HAP-1 (cell line): Measurements from ENCODE around the gene PLEKHO2.

Experiments
- DNase-seq, 2 experiments: peaks; one replicate each; pipeline ENCODE4 v3.0.0-alpha.2; 2016 to 2020; ENCODE audit warnings: low spot score in 2 of 2
- H3K27me3 ChIP-seq: fragments of 250-450 bp; sonication (Bioruptor Pico); 2 replicates; pipeline ENCODE4 v1.5.1; 2020; ENCODE audit warnings: low read depth, mild to moderate bottlenecking, moderate library complexity
- H3K36me3 ChIP-seq: fragments of 250-450 bp; sonication (Bioruptor Pico); replicated peaks from 2 replicates; pipeline ENCODE4 v1.5.1; 2020; ENCODE audit warnings: mild to moderate bottlenecking
- H3K4me1 ChIP-seq: fragments of 250-450 bp; sonication (Bioruptor Pico); 2 replicates; pipeline ENCODE4 v1.5.1; 2020; ENCODE audit warnings: mild to moderate bottlenecking
- H3K4me3 ChIP-seq: fragments of 250-450 bp; sonication (Bioruptor Pico); 2 replicates; pipeline ENCODE4 v1.5.1; 2020; ENCODE audit warnings: mild to moderate bottlenecking, moderate library complexity
- H3K9me3 ChIP-seq: fragments of 250-450 bp; sonication (Bioruptor Pico); 2 replicates; pipeline ENCODE4 v1.5.1; 2020; ENCODE audit warnings: mild to moderate bottlenecking, moderate library complexity
- in situ Hi-C: fragments of 300-500 bp; cut with MboI; formaldehyde crosslinking; loops from 3 replicates; pipeline ENCODE4 v1.14.3; 2020; ENCODE audit warnings: low sequenced_read_pairs, inconsistent platforms, mixed read lengths

Gene PLEKHO2

DNA sequence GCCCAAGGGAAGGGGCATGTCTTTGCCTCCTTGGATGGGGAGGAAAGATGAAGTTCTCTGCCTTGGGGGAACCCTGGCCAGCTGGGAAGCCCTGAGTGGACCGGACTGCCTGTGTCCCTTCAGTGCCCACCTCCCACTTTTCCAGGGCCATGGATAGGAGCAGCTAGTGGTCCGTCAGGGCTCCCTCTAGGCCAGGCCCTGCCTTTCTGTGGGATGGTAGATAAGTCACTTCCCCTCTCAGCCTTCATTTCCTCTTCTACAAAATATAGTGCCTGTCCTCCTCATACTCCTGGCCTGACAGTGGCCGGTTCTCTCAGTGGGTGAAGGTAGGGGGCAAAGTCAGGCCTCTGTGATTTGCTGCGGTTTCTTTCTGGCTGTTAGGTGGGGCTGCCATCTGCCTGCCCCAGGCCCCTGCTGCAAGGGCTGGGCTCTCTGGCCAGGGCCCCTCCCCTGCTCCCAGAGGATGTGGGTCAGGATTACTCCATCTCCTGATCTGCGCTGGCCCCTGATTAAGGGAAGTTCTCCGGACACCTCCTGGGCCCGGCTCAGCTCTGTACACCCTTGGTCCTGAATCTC is 1.4 kb downstream of the PLEKHO2 start:
- Histone ChIP-seq H3K9me3 (no peaks in the 10 kb centered on the region), H3K4me1 (peaks cover 12% of the 10 kb centered on the region), H3K27me3 (no peaks in the 10 kb centered on the region), H3K36me3 (peaks cover 4% of the 10 kb centered on the region), H3K4me3 (peak overlapping the region; percentile 60)
- DNase-seq = no peak
- in situ Hi-C loops = no loop called here

DNA sequence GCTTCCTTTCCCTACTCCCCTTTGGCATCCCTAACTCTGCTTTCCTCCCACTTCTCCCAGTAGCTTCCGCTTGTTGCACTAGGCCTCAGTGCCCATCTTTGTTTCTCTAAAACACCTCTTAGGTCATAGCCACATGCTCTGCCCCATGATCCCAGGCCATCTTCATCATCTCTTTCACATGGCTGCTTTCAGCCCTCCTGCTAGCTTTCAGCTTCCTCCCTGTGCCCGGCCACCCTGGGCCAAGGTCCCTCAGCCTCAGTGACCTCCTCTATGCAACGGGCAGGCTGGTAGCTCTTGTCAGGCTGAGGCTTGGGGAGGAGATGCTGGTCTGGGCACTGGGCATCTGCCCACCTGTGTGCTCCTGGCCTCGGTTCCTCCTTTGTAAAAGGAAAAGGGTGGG is 2.3 kb downstream of the PLEKHO2 start:
- no peaks in the 10 kb centered on the region for H3K9me3 ChIP-seq
- in situ Hi-C loops = no loop called here
- no peak for DNase-seq
- peaks cover 12% of the 10 kb centered on the region for H3K4me1 ChIP-seq
- H3K36me3 ChIP-seq = peaks cover 5% of the 10 kb centered on the region
- no peak overlapping the region for H3K4me3 ChIP-seq
- no peaks in the 10 kb centered on the region for H3K27me3 ChIP-seq

DNA sequence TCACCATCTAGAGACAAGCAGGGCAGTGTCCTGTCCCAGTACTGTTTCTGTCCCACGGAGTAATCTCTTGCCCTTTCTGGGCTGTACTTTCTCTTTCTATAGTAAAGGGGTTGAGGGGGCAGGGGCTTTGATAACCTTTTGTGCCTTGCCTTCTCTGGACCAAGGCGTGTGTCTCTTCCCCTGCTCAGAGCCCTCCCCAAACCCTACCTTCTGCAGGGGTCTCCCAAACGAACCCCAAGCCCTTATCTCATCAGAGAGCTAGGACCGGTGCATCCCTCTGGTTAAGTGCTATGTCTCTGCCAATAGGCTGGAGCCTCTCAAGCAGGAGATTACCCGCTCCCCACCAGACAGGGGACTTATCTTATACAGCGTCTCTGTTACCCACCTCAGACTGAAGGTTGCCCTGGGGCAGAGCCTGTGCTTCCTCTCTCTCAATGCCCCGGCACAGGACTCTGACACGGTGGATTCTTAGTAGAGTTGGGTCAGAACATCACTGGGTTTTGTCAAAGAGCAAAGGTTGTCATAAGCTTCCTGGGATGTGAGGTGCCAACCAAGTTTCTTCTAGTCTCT is 2.9 kb downstream of the PLEKHO2 start:
- Histone ChIP-seq H3K9me3 (no peaks in the 10 kb centered on the region), H3K36me3 (peaks cover 11% of the 10 kb centered on the region), H3K27me3 (no peaks in the 10 kb centered on the region), H3K4me1 (peaks cover 12% of the 10 kb centered on the region), H3K4me3 (no peak overlapping the region)
- no peak for DNase-seq
- in situ Hi-C loops = no loop called here

DNA sequence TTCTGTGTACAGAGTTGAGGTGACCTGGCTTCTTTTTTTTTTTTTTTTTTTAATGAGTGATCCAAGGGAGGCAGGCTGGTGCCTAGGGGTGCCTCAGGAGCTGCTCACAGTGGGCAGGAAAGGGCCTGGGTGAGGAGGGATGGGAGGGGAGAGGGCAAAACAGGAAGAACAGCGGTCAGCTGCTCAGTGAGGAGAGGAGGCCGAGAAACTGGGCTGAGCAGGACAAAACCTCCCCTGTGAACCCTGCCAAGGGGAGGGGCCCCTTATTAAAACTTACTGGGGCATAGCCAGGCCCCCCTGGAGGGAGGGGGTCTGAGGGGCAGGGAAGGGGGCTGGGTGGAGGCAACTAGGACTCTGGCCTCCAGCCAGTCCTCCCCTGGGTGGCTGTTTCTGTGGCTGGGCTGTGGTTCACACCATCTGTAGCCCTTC is 3.5 kb downstream of the PLEKHO2 start:
- Histone ChIP-seq H3K9me3 (no peaks in the 10 kb centered on the region), H3K27me3 (no peaks in the 10 kb centered on the region), H3K36me3 (peaks cover 14% of the 10 kb centered on the region), H3K4me3 (no peak overlapping the region), H3K4me1 (peaks cover 12% of the 10 kb centered on the region)
- in situ Hi-C loops = no loop called here
- DNase-seq = no peak

DNA sequence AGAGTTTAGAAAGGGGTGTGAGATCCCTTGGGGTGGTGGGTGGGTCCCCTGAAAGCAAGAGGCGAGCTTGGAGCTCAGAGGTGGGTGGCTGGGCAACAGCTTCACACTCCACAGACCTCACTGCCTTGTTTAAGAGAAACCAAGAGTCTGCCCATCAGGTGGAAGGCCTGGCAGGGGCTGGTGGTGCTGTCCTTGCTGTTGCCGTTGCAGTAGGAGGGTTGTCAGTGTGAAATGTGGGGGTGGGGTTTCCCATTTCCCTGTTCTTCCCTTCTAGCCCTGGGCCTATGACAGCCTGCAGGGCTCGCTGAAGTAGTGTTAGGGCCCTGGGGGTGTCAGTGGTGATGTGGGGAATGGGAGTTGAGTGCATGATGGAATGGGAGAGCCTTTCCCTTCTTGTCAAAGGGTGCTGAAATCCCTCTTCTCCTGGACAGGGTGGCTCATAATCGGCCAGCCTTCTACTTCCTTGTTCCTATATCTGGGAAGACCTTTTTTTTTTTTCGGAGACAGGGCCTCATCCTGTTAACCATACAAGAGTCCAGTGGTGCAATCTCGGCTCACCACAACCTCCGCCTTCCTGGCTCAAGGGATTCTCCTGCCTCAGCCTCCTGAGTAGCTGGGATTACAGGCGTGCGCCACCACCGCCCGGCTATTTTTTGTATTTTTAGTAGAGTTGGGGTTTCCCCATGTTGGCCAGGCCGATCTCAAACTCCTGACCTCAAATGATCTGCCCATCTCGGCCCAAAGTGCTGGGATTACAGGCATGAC is 4.3 kb downstream of the PLEKHO2 start:
- Histone ChIP-seq H3K4me3 (no peak overlapping the region), H3K9me3 (no peaks in the 10 kb centered on the region), H3K27me3 (no peaks in the 10 kb centered on the region), H3K36me3 (peaks cover 15% of the 10 kb centered on the region), H3K4me1 (peaks cover 8% of the 10 kb centered on the region)
- no peak for DNase-seq
- in situ Hi-C loops = no loop called here

DNA sequence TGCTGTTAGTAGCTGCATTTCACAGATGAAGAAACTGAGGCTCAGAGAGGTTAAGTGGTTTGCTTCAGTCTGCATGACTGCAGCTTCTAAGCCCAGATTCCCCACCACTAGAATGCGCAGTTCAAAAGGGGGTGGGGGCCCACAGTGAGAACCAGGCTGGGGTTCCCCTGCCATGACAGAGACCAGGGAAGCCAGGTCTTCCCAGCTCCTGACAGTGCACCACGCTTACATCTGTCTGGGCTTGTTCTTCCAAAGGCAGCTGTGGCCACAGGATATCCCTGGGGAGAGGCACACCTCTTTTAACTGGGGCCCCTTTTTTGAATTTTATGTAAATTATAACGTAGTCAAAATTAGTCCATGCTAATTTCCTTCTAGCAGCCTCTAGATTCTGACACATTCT is 5.3 kb downstream of the PLEKHO2 start:
- Histone ChIP-seq H3K27me3 (no peaks in the 10 kb centered on the region), H3K4me1 (peaks cover 8% of the 10 kb centered on the region), H3K9me3 (no peaks in the 10 kb centered on the region), H3K4me3 (no peak overlapping the region), H3K36me3 (peaks cover 19% of the 10 kb centered on the region)
- DNase-seq = no peak
- in situ Hi-C loops = no loop called here

DNA sequence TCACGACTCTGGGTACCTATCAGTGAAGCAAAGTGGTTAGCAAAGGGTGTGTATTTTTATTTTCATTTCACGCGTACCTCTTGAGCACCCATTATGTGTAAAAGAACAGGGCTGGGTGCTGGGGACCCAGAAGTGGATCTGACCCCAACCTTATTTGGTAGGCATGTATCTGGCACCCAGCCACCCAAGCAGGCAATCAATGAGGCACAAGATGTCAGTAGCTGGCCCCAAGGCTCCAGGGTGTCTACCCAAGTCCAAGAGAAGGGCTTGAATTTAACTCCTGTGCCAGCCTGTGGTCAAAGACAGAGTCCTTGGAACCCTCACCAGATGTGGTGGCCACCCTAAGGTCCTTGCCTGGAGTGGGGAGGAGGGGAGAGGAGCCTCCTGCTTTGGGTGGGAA is 5.7 kb downstream of the PLEKHO2 start:
- H3K4me1 ChIP-seq = peaks cover 7% of the 10 kb centered on the region
- DNase-seq = no peak
- H3K9me3 ChIP-seq = no peaks in the 10 kb centered on the region
- peaks cover 19% of the 10 kb centered on the region for H3K36me3 ChIP-seq
- in situ Hi-C loops = no loop called here
- H3K4me3 ChIP-seq = no peak overlapping the region
- H3K27me3 ChIP-seq = no peaks in the 10 kb centered on the region

DNA sequence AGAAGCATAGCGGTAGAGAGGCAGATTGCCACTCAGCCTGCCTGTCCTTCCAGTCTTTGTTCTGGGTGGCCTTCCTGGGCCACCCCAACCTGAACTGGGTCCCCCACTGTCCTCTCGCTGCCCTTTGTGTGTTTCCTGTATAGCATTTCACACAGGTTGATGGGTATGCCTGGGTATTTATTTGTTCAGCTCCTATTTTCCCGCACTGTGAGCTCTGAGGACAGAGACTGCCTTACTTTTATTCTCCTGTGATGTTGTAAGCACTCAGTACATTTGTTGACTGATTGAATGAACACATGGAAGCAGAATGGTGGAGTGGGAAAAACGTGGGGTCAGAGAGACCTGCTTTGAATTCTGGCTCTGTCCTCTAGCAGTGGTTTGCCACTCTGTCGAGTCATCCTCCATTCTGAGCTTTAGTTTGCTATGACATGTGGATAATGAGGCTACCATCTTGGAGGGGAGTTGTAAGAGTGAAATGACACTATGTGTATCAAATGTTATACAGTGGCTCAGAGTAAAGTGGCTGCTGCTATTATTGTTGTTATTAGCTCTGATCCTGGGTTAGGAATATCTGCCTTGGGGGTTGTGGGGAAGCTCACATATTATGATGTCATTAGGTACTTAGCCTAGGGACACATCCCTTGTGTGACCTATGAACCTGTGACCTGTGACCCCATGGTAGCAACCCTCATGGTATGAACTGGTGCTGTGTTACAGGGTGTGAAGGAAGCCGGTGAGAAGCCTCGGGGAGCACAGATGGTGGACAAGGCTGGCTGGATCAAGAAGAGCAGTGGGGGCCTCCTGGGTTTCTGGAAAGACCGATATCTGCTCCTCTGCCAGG is 6.4 kb downstream of the PLEKHO2 start:
- Histone ChIP-seq H3K4me3 (no peak overlapping the region), H3K27me3 (no peaks in the 10 kb centered on the region), H3K4me1 (peaks cover under 1% of the 10 kb centered on the region), H3K9me3 (no peaks in the 10 kb centered on the region), H3K36me3 (peaks cover 19% of the 10 kb centered on the region)
- in situ Hi-C loops = no loop called here
- no peak for DNase-seq

DNA sequence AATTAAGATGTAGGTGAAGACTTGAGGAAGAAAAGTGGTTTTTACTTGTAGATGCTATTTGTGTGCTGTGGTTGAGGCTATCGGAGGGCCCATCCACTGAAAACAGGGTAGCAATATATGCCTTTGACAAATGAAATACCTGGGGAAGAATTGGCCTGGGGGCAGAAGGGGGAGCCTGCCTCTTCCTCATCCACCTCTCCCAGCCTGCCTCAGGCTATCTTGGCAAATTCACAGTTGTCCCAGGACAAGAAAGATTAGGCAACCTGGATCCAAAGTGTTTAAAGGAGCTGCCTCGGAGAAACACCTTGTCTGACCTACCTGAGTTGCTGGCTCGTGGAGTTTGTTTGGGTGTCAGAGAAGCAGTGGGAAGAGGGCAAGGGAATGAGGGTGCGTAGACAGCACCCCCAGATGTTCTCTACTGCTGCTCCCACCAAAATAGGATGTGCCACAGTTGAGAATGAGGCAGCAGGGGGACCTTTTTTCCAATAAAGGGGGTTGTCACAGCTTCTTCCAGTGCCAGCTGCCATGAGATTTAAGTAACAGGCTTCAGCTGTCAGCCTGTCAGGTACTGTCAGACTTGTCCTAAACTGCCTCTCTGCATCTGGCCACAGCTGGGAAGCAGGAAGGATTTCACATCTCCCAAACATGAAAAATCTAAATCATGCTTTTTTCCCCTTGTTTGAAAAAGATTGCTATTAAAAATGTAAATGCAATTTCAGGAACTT is 9.2 kb downstream of the PLEKHO2 start:
- H3K9me3 ChIP-seq = no peaks in the 10 kb centered on the region
- in situ Hi-C loops = no loop called here
- no peak overlapping the region for H3K4me3 ChIP-seq
- H3K27me3 ChIP-seq = no peaks in the 10 kb centered on the region
- peaks cover 34% of the 10 kb centered on the region for H3K36me3 ChIP-seq
- no peaks in the 10 kb centered on the region for H3K4me1 ChIP-seq
- no peak for DNase-seq

DNA sequence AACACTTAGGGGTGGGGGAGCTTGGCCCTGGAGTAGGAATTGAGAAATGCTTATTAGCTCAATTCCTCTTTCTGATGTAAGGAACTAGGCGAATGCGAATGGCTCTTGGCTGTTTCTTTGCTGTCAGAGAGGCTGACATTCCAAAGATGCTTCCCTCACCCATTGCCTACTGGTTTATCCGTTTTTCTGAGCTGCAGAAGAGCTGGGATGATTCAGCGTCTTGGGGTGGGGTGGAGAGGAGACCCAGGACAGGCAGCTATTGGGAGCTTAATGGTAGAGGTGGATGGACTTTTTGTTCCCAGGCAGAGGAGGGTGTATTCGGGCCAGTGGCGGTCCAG is 9.8 kb downstream of the PLEKHO2 start:
- no peaks in the 10 kb centered on the region for H3K4me1 ChIP-seq

DNA sequence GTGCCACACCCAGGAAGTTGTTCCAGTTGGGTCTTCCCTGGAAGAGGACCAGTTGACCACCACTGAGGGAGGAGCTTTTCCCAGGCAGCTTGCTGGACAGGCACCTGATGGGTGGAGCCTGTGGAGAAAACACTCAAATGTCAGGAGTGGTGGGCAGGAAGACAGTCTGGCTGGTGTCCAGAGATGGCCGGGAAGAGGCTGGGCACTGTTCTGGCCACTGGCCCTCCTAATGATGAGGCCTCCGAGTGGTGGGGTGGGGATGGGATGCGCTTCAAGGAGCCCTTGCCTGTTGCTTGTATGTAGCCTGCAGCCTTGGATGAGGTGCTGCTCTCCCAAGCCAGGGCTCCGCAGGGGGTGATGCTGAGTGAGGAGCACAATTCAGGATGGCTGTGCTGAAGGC is 12.3 kb downstream of the PLEKHO2 start:
- Histone ChIP-seq H3K36me3 (peaks cover 32% of the 10 kb centered on the region), H3K4me3 (no peak overlapping the region), H3K4me1 (no peaks in the 10 kb centered on the region), H3K9me3 (no peaks in the 10 kb centered on the region), H3K27me3 (no peaks in the 10 kb centered on the region)
- in situ Hi-C loops = no loop called here
- DNase-seq = no peak

More for the DNA sequence above, 9.8 kb downstream of the PLEKHO2 start:
- in situ Hi-C loops = no loop called here
- no peaks in the 10 kb centered on the region for H3K9me3 ChIP-seq
- peaks cover 34% of the 10 kb centered on the region for H3K36me3 ChIP-seq
- DNase-seq = no peak
- no peak overlapping the region for H3K4me3 ChIP-seq
- no peaks in the 10 kb centered on the region for H3K27me3 ChIP-seq

DNA sequence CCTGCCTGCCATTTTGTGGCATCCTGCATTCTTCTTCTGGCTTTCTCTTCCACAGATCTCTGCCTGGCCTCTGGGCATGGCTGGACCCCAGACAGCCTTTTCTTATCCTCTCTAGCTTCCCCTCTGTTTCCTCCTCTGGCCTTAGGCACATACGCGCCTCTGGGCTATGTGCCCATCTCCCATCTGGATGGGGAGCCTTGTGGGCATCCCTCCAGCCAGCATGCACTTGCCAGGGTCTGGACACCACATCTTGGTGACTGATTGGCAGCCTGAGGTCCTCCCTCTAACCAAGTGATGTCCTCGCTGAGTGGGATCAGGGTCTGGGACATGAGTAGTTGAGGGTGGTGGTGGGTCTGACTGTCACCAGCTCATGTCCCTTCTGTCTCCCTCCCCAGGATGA is 12.8 kb downstream of the PLEKHO2 start:
- DNase-seq = no peak
- H3K9me3 ChIP-seq = no peaks in the 10 kb centered on the region

DNA sequence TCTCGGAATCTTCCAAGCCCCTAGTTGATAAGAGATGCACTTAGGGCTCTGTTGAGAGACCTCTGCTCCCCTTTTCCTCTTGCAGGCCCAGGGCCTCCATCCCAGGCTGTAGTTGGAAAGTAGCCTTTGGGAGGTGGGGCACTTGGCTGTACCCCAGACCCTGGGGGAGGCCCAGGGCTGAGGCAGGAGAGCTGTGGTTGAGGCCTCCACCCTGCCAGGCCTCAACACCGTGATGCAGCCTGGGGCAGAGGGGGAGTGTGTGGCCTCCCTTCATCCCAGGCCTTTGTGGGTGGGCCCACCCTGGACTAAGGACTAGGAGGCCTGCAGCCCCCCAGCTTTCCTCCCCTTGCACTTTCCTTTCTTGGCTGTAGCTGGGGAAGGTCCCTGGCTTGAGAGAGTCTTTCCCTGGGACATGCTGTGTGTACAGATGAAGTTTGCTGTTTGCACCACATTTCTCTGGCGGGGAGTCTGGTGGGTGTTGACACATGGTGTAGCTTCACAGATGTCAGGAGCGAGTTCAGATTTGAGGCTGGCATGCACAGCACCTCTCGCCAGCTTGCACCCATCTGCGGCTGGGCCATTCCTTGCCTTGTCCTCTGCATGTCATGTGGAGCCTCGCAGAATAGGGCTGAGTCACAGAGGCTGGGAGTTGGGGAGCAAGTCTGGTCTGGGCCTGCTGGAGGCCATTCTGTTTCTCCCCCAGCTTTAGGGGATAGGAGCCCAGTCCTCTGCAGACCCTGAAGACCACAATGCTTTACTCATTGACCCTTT is 13.7 kb downstream of the PLEKHO2 start:
- no peaks in the 10 kb centered on the region for H3K9me3 ChIP-seq
- no peaks in the 10 kb centered on the region for H3K27me3 ChIP-seq
- DNase-seq = no peak
- H3K36me3 ChIP-seq = peaks cover 33% of the 10 kb centered on the region
- in situ Hi-C loops = no loop called here
- H3K4me1 ChIP-seq = no peaks in the 10 kb centered on the region
- no peak overlapping the region for H3K4me3 ChIP-seq

More for the DNA sequence above, 12.8 kb downstream of the PLEKHO2 start:
- H3K27me3 ChIP-seq = no peaks in the 10 kb centered on the region
- no peaks in the 10 kb centered on the region for H3K4me1 ChIP-seq
- peaks cover 28% of the 10 kb centered on the region for H3K36me3 ChIP-seq
- H3K4me3 ChIP-seq = no peak overlapping the region
- in situ Hi-C loops = no loop called here
